HG03432 (cell line): Measurements from ENCODE around the gene SAFB2.
"Not testable (repeated sequence)": the region's sequence is repeated elsewhere in the genome, so short reads cannot be mapped to it uniquely, and the experiment has no call there.

ENCODE experiments used
- ATAC-seq: cut with Tn5 transposase; IDR thresholded peaks from one replicate; pipeline ENCODE4 v1.9.1; 2021; ENCODE audit warnings: mild to moderate bottlenecking, moderate library complexity; ENCODE audit not compliant: unreplicated experiment

SAFB2 gene

DNA sequence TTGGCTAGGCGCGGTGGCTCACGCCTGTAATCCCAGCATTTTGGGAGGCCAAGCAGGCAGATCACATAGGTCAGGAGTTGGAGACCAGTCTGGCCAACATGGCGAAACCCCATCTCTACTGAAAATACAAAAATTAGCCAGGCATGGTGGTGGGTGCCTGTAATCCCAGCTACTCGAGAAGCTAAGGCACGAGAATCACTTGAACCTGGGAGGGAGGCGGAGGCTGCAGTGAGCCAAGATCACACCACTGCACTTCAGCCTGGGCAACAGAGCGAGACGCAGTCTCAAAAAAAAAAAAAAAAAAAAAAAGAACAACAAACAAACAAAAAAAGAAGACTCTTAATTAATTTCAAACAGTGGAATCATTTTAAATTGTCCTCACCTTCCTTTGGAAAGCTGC is 13.8 kb downstream of the SAFB2 start:
- not testable (repeated sequence) for ATAC-seq

DNA sequence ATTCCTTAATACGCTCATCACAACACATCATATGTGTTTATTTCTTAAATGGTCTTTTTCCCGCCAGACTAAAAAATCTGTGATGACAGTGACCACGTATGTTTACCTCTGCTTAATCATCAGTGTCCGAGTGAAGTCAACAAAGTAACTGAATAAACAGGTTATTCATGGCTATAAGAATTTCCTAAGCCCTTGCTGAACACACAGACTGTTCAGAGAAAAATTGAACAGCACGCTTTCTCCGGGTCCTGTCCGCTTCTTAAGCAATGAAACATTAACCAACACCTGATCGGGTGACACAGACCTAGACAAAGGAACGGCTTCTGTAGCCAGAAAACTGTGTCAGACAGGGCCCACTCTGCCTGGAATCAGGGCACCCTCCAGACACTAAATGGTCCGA is 14.3 kb downstream of the SAFB2 start:
- no peak for ATAC-seq

DNA sequence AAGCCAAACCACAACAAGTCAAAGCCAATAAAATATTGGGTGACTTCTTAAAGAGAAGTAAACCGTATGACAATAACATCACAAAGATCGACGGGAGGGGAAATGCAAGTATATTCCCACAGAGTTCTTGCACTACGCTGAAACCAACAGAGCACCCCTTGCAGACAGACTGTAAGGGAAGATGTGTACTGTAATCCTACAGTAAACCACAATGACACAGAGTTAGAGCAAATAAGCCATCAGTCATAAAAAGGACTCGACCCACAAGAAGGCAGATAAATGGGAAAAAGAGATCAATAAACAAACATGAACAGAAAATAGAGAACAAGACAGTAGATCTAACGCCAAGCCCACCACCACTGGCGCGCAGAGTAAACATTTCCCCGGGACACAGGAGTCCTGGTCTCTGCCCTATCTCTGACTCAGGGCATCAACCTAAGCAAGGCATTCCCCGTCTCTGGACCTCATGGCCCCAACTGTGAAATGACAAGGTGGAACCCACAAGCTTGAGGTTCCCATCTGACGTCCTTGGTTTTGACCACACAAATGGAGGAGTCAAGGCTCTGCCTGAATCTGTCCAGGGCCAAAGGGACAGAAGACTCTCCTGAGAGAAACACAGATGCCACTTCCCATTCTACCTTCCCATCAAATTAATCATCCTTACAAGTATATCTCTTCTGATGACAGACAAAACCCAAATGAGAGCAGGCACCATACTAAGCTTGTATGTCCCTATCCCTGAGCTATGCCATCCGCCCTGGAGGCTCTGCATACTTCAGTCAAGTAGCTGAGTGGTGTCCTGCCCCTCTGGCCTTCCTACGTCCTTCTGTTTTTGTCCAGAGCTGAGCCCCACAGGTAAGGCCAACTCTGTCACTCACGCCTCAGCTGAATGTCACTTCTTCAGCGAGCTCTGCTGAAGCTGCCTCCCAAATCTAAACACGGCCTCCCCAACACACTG is 15.0 kb downstream of the SAFB2 start:
- no peak for ATAC-seq

- no peak for ATAC-seq
These were observed 17.2 kb downstream of the SAFB2 start for GRCh38 chr19:5605362-5605761.

DNA sequence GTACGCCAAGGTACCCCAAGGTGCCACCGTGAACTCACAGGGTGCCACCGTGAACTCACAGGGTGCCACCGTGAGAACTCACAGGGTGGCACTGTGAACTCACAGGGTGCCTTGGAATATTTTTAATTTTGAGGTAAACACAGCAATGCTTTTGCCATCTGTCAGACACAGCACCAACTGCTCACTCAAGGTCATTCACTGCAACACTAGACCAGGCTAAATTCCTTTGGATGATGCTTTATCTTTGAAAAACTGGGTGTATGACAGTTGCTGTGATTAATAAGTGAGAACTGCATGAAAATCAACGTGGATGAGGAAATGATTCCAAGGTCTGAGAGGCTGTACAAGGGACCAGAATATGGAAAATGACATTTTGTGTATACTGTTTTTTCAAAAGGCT is 18.9 kb downstream of the SAFB2 start:
- ATAC-seq: no peak

- no peak for ATAC-seq
These were observed 21.8 kb downstream of the SAFB2 start for GRCh38 chr19:5600797-5601196.

DNA sequence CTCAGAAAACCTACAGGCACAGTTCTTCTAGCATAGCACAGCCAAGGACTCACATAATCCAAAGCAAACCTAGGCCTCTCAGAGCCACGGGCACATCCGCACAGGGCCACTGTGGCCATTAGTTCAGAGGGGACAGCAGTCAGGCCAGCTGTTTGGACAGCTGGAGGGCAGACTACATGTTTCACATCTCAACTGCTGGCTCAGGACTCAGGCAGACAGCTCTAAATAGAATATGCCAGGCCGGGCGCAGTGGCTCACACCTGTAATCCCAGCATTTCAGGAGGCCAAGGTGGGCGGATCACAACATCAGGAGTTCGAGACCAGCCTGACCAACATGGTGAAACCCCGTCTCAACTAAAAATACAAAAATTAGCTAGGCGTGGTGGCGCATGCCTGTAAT is 26.8 kb downstream of the SAFB2 start:
- ATAC-seq: no peak

DNA sequence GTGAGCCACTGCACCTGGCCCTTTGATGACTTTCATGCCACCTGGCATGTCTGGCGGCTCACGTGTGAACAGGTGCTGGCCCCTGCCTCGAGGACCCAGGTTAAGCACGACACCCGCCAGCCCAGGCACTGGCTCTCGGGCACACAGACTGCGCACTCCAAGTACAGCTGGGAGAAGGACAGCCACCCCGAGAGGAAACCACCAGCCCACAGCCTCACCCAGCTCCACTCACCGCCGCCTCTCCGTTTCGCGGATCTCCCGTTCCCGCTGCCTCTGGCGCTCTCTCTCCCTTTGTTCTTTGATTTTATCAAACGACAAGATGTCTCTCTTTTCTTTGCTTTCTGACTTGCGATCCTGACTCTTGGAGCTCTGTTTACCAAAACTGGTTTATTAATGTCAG is 27.4 kb downstream of the SAFB2 start:
- no peak for ATAC-seq

GRCh38 chr19:5594521-5594950 is 28.0 kb downstream of the SAFB2 start:
- no peak for ATAC-seq

- ATAC-seq: no peak
These were observed 29.0 kb downstream of the SAFB2 start for GRCh38 chr19:5593343-5594255.

GRCh38 chr19:5592531-5593342 is 29.8 kb downstream of the SAFB2 start:
- ATAC-seq: no peak

DNA sequence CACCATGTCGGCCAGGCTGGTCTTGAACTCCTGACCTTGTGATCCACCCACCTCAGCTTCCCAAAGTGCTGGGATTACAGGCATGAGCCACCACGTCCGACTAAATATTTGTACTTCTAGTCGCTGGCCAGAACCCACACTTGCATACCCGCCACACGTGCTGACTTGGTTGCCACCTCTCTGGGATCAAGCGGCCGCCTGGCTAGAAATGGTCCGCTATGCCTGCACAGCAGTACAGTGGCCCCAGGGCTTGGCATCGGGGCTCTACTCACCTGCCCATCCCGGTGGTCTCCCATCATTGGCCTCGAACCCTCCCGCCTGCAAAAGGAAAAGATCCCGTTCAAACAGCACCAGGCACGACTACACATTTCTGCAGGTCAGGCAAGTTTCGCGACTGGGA is 31.1 kb downstream of the SAFB2 start:
- ATAC-seq: no peak

GRCh38 chr19:5590865-5591154 is 31.8 kb downstream of the SAFB2 start:
- no peak for ATAC-seq

DNA sequence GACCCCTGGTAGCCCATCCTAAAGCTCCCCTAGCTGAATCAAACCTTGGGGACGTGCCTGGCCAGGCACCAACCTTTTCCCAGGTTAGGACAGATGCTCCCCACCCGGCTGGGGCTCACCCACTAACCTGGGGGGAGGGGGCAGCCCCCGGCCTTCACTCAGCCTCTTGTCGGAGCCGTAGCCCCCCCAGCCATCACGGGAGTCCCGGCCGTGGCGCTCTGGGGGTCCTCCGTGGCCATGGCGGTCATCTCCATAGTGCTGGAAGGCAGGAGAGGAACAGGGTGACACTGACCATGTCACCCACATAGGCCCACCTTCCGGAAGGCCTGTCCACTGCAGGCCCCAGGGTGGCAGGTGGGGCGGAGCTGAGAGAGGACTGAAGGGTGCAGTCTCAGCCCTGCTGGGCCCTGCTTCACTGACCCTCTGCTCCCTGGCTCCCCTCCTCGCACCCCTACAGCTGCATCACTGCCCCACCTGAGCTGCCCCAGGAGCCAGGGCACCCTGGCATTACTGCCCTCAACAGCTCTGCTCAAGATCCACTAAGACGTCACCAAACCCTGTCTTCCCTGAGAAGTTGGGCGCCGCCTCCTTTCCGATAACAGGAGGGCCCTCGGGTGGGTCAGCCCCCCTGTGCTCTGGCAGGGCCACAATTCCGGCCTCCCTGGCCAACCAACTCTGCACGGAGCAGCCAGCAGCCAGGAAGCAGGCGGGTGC is 32.3 kb downstream of the SAFB2 start:
- ATAC-seq: no peak

DNA sequence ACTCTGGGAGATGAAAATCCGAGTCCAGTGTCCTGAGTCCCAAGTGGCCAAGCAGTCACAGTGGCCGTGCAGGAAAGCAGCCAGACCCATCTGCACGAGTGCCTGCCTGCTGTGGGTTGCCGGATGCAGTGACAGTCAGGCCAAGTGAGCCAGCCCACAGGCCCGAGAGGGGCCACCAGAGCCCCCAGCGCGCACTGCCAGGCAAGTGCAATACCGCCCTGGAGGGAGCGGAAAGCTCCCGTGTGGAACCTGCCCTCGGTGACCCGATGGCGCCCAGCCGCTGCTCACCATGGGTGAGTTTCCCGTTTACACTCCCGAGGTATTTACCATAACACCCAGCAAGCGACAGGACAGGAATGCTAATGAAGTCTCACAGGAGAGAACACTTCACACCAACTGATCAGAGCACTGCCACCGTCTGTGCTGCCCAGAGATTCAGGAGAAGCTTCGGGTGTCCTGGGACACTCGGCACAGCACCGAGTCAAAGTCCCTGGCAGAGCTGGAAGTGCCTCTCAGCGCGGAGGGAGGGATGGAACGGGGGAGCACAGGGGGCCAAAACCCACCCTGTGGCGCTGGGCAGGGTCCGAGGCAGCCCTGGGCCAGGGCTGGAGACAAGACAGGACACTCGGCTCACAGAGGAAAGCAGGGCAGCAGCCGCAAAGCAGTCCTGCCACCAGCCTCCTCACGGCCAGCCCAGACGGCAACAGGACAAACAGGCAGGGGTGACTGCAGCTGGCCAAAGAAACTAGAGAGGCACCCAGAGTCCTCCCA is 33.5 kb downstream of the SAFB2 start:
- no peak for ATAC-seq

GRCh38 chr19:5588441-5588840 is 34.1 kb downstream of the SAFB2 start:
- no peak for ATAC-seq

GRCh38 chr19:5587661-5588060 is 34.9 kb downstream of the SAFB2 start:
- no peak for ATAC-seq

- ATAC-seq: no peak
These were observed 35.5 kb downstream of the SAFB2 start for GRCh38 chr19:5587071-5587455.

- no peak for ATAC-seq
These were observed 36.1 kb downstream of the SAFB2 start for GRCh38 chr19:5586300-5587070.
